ENCODE results near the gene ITPRID1.

DNA sequence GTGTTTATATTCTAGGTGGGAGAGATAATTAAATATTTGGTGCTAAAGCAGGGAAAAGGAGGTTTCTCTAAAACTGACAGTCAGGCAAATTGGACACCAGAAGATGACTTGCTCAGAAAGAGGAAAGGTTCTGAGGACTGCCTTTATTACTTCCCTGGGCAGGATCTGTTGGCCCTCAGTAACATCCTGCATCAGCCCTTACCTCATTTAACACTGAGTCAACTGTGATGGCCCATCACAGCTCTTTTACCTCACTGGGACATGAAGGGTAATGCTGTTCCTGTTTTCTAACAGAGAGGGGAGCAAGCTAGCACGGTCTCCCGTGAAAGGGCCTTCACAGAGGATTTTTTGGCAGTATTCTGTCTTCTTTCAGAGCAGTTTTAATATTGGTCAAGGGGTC lies 185.2 kb downstream of the ITPRID1 start:
- TF ChIP-seq EP300 (IDR thresholded peaks at IDR 0.05) (no peak), POLR2A (IDR thresholded peaks at IDR 0.05) (no peak)
- TF ChIP-seq, protein P1, sequence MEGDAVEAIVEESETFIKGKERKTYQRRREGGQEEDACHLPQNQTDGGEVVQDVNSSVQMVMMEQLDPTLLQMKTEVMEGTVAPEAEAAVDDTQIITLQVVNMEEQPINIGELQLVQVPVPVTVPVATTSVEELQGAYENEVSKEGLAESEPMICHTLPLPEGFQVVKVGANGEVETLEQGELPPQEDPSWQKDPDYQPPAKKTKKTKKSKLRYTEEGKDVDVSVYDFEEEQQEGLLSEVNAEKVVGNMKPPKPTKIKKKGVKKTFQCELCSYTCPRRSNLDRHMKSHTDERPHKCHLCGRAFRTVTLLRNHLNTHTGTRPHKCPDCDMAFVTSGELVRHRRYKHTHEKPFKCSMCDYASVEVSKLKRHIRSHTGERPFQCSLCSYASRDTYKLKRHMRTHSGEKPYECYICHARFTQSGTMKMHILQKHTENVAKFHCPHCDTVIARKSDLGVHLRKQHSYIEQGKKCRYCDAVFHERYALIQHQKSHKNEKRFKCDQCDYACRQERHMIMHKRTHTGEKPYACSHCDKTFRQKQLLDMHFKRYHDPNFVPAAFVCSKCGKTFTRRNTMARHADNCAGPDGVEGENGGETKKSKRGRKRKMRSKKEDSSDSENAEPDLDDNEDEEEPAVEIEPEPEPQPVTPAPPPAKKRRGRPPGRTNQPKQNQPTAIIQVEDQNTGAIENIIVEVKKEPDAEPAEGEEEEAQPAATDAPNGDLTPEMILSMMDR (IDR thresholded peaks at IDR 0.05): no peak

Measured in ovary (tissue), 3 donors.